Ascending aorta (tissue), 2 donors: ENCODE data around the gene RAB23. TPM values are rescaled to one million over a fixed set of nuclear protein-coding genes. Genes with fewer than 3 reads are reported as not detected.

ENCODE experiments used
- DNase-seq, 2 donors: peaks; one replicate each; pipeline ENCODE4 v3.0.0-alpha.2; 2019; ENCODE audit warnings: low spot score in 2 of 2
- H3K27ac ChIP-seq, 2 donors: fragments of 200-600 bp; sonication (generic); one replicate each; pipeline ENCODE4 v1.5.1; 2016 to 2017; ENCODE audit warnings: mild to moderate bottlenecking in 1 of 2
- H3K27me3 ChIP-seq: fragments of 200-600 bp; sonication (generic); one replicate; pipeline ENCODE4 v1.5.1; 2017
- H3K36me3 ChIP-seq, 2 donors: fragments of 200-600 bp; sonication (generic); one replicate each; pipeline ENCODE4 v1.5.1; 2016
- H3K4me1 ChIP-seq, 2 donors: fragments of 200-600 bp; sonication (generic); one replicate each; pipeline ENCODE4 v1.5.1; 2016 to 2017; ENCODE audit warnings: mild to moderate bottlenecking in 1 of 2
- H3K4me3 ChIP-seq, 2 donors: fragments of 200-600 bp; sonication (generic); one replicate each; pipeline ENCODE4 v1.5.1; 2016 to 2017; ENCODE audit warnings: mild to moderate bottlenecking in 1 of 2
- H3K9me3 ChIP-seq, 2 donors: fragments of 200-600 bp; sonication (generic); one replicate each; pipeline ENCODE4 v1.5.1; 2016
- CTCF ChIP-seq, 3 experiments: fragments of 200-600 bp in 2 of 3; fragments of 450-650 bp in 1 of 3; sonication (generic) in 2 of 3; IDR thresholded peaks; one replicate each; pipeline ENCODE4 v1.5.1; 2016 to 2019; ENCODE audit warnings: antibody characterized with exemption in 3 of 3, mild to moderate bottlenecking in 1 of 3, moderate library complexity in 1 of 3
- intact Hi-C: fragments of 100-400 bp; cut with DNase I; formaldehyde crosslinking; loops from one replicate; pipeline ENCODE4 v1.15.1; 2023
- total RNA-seq: library from RNA; depleted of rRNA; stranded (reverse); fragments of >200 nt; gene quantifications from one replicate; pipeline ENCODE4 v1.1.0, GENCODE V29; 2016

Gene RAB23
- total RNA-seq, 1 donor from 2014 or later = 19.9 TPM

- TF ChIP-seq CTCF (IDR thresholded peaks at IDR 0.05) = no peak
- no peak overlapping the region for H3K27ac ChIP-seq
- intact Hi-C loops = no loop called here
- H3K9me3 ChIP-seq = no peaks in the 10 kb centered on the region
- no peak for DNase-seq
- H3K4me1 ChIP-seq = no peaks in the 10 kb centered on the region
- no peak overlapping the region for H3K4me3 ChIP-seq
- peaks cover 31 to 48% of the 10 kb centered on the region in 2 donors for H3K36me3 ChIP-seq
- no peaks in the 10 kb centered on the region for H3K27me3 ChIP-seq
These were observed 78.4 kb downstream of the RAB23 start for GRCh38 chr6:57143690-57144089.

GRCh38 chr6:57142178-57142525 lies 80.0 kb downstream of the RAB23 start:
- no peaks in the 10 kb centered on the region for H3K27me3 ChIP-seq
- H3K9me3 ChIP-seq = no peaks in the 10 kb centered on the region
- no peak overlapping the region for H3K4me3 ChIP-seq
- intact Hi-C loops = no loop called here
- no peak for TF ChIP-seq CTCF (IDR thresholded peaks at IDR 0.05)
- no peak overlapping the region for H3K27ac ChIP-seq
- H3K4me1 ChIP-seq = no peaks in the 10 kb centered on the region
- H3K36me3 ChIP-seq = peaks cover 22 to 41% of the 10 kb centered on the region in 2 donors
- DNase-seq = no peak

GRCh38 chr6:57141451-57142177 lies 80.5 kb downstream of the RAB23 start:
- DNase-seq = no peak
- no peak overlapping the region for H3K27ac ChIP-seq
- no peaks in the 10 kb centered on the region for H3K4me1 ChIP-seq
- TF ChIP-seq CTCF (IDR thresholded peaks at IDR 0.05) = no peak
- peaks cover 20 to 43% of the 10 kb centered on the region in 2 donors for H3K36me3 ChIP-seq
- no peaks in the 10 kb centered on the region for H3K27me3 ChIP-seq
- no peaks in the 10 kb centered on the region for H3K9me3 ChIP-seq
- no peak overlapping the region for H3K4me3 ChIP-seq
- intact Hi-C loops = no loop called here

GRCh38 chr6:57138026-57138425 lies 84.1 kb downstream of the RAB23 start:
- H3K4me1 ChIP-seq = no peaks in the 10 kb centered on the region
- intact Hi-C loops = no loop called here
- no peaks in the 10 kb centered on the region for H3K9me3 ChIP-seq
- no peaks in the 10 kb centered on the region for H3K27me3 ChIP-seq
- peaks cover 26 to 47% of the 10 kb centered on the region in 2 donors for H3K36me3 ChIP-seq
- no peak for TF ChIP-seq CTCF (IDR thresholded peaks at IDR 0.05)
- H3K4me3 ChIP-seq = no peak overlapping the region
- H3K27ac ChIP-seq = no peak overlapping the region
- no peak for DNase-seq

- Histone ChIP-seq H3K4me1 (no peaks in the 10 kb centered on the region), H3K27ac (no peak overlapping the region), H3K27me3 (no peaks in the 10 kb centered on the region), H3K36me3 (peaks cover 21 to 45% of the 10 kb centered on the region in 2 donors), H3K9me3 (no peaks in the 10 kb centered on the region), H3K4me3 (no peak overlapping the region)
- intact Hi-C loops = no loop called here
- no peak for DNase-seq
- no peak for TF ChIP-seq CTCF (IDR thresholded peaks at IDR 0.05)
These were observed 84.8 kb downstream of the RAB23 start for GRCh38 chr6:57137350-57137749.

Other genes with a start within 250 kb of the RAB23 start
- gene KIAA1586, start 175.6 kb downstream of the RAB23 start, total RNA-seq = 2.0 TPM
- gene ZNF451, start 132.1 kb downstream of the RAB23 start, total RNA-seq = 21.5 TPM
- gene BAG2, start 50.0 kb downstream of the RAB23 start, total RNA-seq = 7.7 TPM
- 0.85 TPM for gene PRIM2, start 95.3 kb upstream of the RAB23 start, total RNA-seq